HG02870 (cell line): ENCODE measurements around the gene RNF128.

Experiments
- ATAC-seq: cut with Tn5 transposase; IDR thresholded peaks from one replicate; pipeline ENCODE4 v1.9.1; 2021; ENCODE audit warnings: mild to moderate bottlenecking, moderate library complexity; ENCODE audit not compliant: unreplicated experiment

Gene RNF128, protein sequence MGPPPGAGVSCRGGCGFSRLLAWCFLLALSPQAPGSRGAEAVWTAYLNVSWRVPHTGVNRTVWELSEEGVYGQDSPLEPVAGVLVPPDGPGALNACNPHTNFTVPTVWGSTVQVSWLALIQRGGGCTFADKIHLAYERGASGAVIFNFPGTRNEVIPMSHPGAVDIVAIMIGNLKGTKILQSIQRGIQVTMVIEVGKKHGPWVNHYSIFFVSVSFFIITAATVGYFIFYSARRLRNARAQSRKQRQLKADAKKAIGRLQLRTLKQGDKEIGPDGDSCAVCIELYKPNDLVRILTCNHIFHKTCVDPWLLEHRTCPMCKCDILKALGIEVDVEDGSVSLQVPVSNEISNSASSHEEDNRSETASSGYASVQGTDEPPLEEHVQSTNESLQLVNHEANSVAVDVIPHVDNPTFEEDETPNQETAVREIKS

DNA sequence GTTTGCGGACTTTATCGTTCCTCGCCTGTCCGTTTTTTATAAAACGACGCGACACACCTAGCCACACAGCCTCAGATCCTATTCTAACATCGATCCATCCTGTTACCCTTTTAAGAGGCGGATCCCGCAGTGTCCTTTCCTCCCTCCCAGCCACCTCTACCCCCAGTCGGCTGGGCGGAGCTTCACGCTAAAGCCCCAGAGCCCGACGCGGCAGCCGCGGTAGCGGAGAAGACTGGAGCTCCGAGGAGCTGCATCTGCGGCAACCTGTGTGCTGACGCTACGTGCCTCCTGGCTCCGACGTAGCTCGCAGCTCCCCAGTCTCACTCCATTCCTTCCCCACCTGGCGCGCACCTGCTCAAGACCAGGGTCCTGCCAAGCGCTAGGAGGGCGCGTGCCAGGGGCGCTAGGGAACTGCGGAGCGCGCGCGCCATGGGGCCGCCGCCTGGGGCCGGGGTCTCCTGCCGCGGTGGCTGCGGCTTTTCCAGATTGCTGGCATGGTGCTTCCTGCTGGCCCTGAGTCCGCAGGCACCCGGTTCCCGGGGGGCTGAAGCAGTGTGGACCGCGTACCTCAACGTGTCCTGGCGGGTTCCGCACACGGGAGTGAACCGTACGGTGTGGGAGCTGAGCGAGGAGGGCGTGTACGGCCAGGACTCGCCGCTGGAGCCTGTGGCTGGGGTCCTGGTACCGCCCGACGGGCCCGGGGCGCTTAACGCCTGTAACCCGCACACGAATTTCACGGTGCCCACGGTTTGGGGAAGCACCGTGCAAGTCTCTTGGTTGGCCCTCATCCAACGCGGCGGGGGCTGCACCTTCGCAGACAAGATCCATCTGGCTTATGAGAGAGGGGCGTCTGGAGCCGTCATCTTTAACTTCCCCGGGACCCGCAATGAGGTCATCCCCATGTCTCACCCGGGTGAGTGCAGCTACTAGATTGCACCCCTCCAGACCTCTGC, at the start of gene RNF128:
RNF128 (plus strand) TSS at position 217 of the 953 bp plus-strand sequence; CDS start at position 430, 213 bp downstream.
- ATAC-seq, result no peak

GRCh38 chrX:106680716-106681115, 45.8 kb upstream of the RNF128 start:
- no peak for ATAC-seq

GRCh38 chrX:106684207-106684606, 42.3 kb upstream of the RNF128 start:
- no peak for ATAC-seq

GRCh38 chrX:106692425-106693065, 34.0 kb upstream of the RNF128 start:
- ATAC-seq, result no peak

DNA sequence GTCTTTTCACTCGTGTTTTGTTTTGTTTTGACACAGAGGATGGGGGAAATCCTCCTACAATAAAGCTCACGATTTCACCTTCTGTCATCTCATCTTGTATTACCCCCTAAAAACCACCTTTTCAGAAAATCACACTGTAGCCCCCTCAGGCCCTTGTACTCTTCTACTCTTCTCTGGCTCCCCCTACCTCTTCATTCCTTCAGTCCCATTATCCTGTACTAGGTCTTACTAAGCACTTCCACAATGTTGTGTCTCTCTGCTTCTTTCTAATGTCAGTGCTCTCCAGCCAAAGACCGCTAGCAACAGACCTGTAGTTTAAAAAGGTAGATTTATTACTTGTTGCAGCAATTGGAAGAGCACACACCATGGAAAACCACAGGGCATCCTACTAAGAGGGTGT, 30.0 kb upstream of the RNF128 start:
- ATAC-seq, result no peak

DNA sequence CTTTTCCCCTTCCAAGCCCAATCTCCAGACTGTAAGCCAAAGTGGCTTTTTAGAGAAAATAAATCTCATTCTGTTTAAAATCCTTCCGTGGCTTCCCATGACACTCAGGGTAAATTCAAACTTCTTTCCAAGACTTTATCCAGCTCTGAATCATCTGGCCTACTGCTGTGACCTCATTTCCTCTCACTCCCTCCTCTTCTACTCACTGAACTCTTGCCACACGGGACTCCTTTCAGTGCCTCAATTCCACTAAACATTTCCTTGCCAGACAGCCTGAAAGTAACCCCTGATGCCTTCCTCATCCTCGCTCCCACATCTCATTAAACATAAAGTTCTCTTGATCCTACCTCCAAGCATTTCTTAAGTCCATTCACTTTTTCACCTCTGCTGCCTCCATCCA, 27.8 kb upstream of the RNF128 start:
- no peak for ATAC-seq

- ATAC-seq, result no peak
Measured at GRCh38 chrX:106702636-106703035, 23.9 kb upstream of the RNF128 start.

DNA sequence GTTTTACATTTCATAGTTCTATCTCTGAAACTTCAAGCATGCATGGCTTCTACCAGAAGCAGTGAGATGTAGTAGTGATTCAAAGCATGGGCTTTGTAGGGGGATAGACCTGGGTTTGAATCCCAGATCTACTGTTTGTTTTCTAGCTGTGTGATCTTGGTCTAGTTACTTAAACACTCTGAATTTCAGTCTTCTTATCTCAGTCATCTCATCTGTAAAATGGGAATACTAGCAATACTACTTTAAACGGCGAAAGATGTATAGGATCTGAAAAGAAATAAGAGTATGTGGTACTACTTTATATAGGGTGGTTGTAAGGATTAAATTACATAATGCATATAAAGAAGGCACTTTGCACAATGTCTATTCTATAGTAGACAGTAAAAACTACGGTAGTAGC, 20.0 kb upstream of the RNF128 start:
- ATAC-seq, result no peak

DNA sequence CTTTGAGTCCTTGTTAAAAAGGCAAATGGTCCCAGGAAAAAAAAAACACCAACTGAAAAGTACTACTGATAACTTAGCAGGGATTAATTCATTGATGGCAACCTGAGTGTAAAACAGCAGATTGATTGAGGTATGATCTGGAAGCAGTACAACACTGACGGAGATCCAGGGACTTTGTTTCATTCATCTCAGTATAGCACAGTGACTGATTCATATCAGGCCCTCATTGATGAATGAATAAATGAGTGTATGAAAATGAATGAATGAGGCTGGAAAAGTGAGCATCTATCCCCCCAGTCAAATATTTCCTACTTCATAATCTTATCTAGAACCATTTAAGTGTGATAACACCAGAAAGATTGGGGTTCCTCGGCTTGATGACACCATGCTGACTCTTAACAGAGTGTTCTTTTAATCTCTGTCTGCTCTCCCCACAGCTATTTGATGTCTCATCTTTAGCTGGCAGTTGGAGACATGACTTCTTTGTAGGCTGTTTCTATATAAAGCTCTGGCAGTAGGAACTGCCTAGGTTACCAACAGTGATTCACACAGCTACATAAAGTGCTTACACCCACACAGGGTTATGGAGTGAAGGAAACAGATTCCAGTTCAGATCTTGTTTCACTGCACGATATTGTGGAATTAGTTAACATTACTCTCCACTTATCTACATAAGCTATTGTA, 18.6 kb upstream of the RNF128 start:
- no peak for ATAC-seq

- ATAC-seq, result no peak
Measured at GRCh38 chrX:106710771-106711170, 15.7 kb upstream of the RNF128 start.

DNA sequence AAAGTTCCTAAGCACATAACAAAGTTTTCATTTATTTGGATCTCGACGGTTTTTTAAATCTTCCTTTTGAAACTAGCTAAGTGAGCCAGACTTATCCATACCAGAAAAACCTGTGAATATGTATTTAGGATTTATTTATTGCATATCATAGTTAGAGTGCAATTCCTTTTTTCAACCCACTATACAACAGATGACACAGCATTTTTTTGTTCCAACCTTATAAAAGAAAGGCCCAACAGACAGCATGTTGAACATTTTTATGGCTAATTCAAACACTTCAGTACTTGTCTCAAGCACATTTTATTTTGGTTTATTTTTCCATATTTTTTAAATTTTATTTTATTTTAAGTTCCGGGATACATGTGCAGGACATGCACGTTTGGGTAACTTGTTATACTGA, 15.1 kb upstream of the RNF128 start:
- ATAC-seq, result no peak

- no peak for ATAC-seq
Measured at GRCh38 chrX:106716004-106716403, 10.5 kb upstream of the RNF128 start.

GRCh38 chrX:106716463-106716862, 10.0 kb upstream of the RNF128 start:
- no peak for ATAC-seq

- ATAC-seq, result no peak
Measured at GRCh38 chrX:106718709-106719108, 7.8 kb upstream of the RNF128 start.

- ATAC-seq, result no peak
Measured at GRCh38 chrX:106725931-106726330, 570 bp upstream of the RNF128 start.

GRCh38 chrX:106728337-106728736, 1.8 kb downstream of the RNF128 start:
- ATAC-seq, result no peak

DNA sequence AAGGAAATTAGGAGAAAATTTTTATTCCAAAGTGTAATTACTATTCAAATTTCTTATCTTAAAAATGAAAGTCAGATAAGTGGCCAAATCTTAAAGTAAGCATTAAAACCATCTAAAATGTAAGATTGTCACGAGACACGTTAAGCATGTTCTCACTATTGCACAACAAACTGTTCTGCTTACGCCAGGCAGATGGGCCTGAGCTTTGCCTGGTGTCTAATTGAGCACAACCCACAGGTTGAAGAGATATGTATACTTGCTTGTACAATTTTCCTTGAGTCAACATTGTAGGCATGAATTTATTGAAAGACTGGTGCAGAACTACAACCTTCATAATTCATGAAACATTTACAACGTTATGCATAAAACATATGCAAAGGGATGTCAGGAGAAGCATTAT, 3.9 kb downstream of the RNF128 start:
- no peak for ATAC-seq

GRCh38 chrX:106731590-106731989, 5.1 kb downstream of the RNF128 start:
- ATAC-seq, result no peak

DNA sequence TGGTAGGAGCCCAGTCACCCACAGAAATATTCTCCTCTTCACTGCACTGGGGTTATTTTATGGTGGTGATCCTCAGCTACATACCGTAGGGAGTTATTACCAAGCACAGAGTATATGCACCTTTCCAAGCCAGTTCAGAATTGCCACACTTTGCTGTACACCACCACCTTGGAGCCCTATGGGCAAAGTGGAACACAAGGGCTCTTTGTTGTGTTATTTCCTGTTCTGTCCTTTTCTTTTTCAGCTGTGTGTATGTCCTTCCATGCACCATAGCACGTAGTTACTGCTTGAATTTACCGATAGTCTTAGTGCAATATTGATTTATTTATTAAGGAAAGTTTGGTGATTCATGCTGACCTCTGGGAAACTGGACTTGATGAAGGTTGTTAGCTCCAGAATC, 8.3 kb downstream of the RNF128 start:
- no peak for ATAC-seq

- ATAC-seq, result no peak
Measured at GRCh38 chrX:106740193-106740780, 13.8 kb downstream of the RNF128 start.
